A673 (cell line): ENCODE data around the gene PWWP2A. TPM values are rescaled to one million over a fixed set of nuclear protein-coding genes. Genes with fewer than 3 reads are reported as not detected.

Source experiments
- BruUV-seq: library from RNA; stranded (reverse); fragments of 400-500 nt; replicated peaks from 2 replicates; lab custom pipeline; 2021; lab: Mats Ljungman, UMichigan
- CTCF ChIA-PET: fragments of 300-600 bp; sonication (Branson Sonifier 250); formaldehyde crosslinking; loops from one replicate; lab custom pipeline; 2022; ENCODE audit warnings: antibody characterized with exemption; lab: Charles Lee
- POLR2A ChIA-PET: fragments of 300-600 bp; sonication (Branson Sonifier 250); formaldehyde crosslinking; loops from one replicate; lab custom pipeline; 2022; ENCODE audit warnings: antibody characterized with exemption; ENCODE audit not compliant: low non-redundant PET; lab: Charles Lee
- DNase-seq: peaks from one replicate; pipeline ENCODE4 v3.0.0-alpha.2; 2015; ENCODE audit warnings: low spot score
- H3K27ac ChIP-seq: fragments of 200-600 bp; sonication (generic); 2 replicates; pipeline ENCODE4 v1.5.1; 2016; ENCODE audit warnings: mixed run types, low read depth, mild to moderate bottlenecking, mixed read lengths, antibody characterized with exemption, low read length; ENCODE audit not compliant: poor library complexity, severe bottlenecking
- H3K27me3 ChIP-seq: fragments of 200-600 bp; sonication (generic); replicated peaks from 2 replicates; pipeline ENCODE4 v1.6.1; 2017; ENCODE audit warnings: mixed run types, low read depth, mild to moderate bottlenecking, mixed read lengths, antibody characterized with exemption, low read length; ENCODE audit not compliant: insufficient read depth, poor library complexity
- H3K36me3 ChIP-seq: fragments of 200-600 bp; sonication (generic); 2 replicates; pipeline ENCODE4 v1.6.1; 2016; ENCODE audit warnings: mixed run types, mild to moderate bottlenecking, mixed read lengths, antibody characterized with exemption, low read length; ENCODE audit not compliant: insufficient read depth, poor library complexity, severe bottlenecking
- H3K4me1 ChIP-seq: fragments of 200-600 bp; sonication (generic); 2 replicates; pipeline ENCODE4 v1.6.1; 2017; ENCODE audit warnings: mixed run types, mild to moderate bottlenecking, mixed read lengths, antibody characterized with exemption, low read length; ENCODE audit not compliant: insufficient read depth, poor library complexity, severe bottlenecking
- H3K4me3 ChIP-seq: fragments of 200-600 bp; sonication (generic); 2 replicates; pipeline ENCODE4 v1.5.1; 2016; ENCODE audit warnings: low read depth, mixed run types, mild to moderate bottlenecking, mixed read lengths, low read length; ENCODE audit not compliant: poor library complexity, severe bottlenecking
- H3K9me3 ChIP-seq: fragments of 200-600 bp; sonication (generic); 2 replicates; pipeline ENCODE4 v1.6.1; 2016; ENCODE audit warnings: mixed run types, low read depth, mild to moderate bottlenecking, mixed read lengths, antibody characterized with exemption, low read length; ENCODE audit not compliant: poor library complexity, severe bottlenecking
- CTCF ChIP-seq: fragments of 300-800, 200-600 bp; sonication (generic); conservative IDR thresholded peaks from 2 replicates; pipeline ENCODE4 v1.5.1; 2017; ENCODE audit warnings: low read depth, mild to moderate bottlenecking, antibody characterized with exemption, low read length, moderate library complexity, mixed read lengths
- EZH2 ChIP-seq: fragments of 200-600 bp; sonication (generic); IDR thresholded peaks from 2 replicates; pipeline ENCODE4 v1.6.1; 2017; ENCODE audit warnings: borderline replicate concordance, low read depth, mild to moderate bottlenecking, mixed read lengths, antibody characterized with exemption, low read length; ENCODE audit not compliant: poor library complexity, severe bottlenecking
- intact Hi-C: fragments of 100-400 bp; cut with micrococcal nuclease; formaldehyde crosslinking; loops from one replicate; pipeline ENCODE4 v1.10.0; 2022; ENCODE audit not compliant: unreplicated experiment
- total RNA-seq: library from RNA; stranded (reverse); gene quantifications from 2 replicates; pipeline ENCODE4 v1.2.3, GENCODE V29; 2021

Gene PWWP2A
- total RNA-seq, 1 experiment from 2014 or later, result 17.7 TPM

GRCh38 chr5:160089531-160089930, 29.7 kb downstream of the PWWP2A start:
- TF ChIP-seq EZH2, result no peak
- no peak for TF ChIP-seq CTCF
- ChIA-PET POLR2A (no interaction called here), CTCF (no interaction called here)

GRCh38 chr5:160088805-160089204, 30.4 kb downstream of the PWWP2A start:
- POLR2A ChIA-PET, result no interaction called here
- no TSS peak for BruUV-seq

More at GRCh38 chr5:160089531-160089930, 29.7 kb downstream of the PWWP2A start:
- no peaks in the 10 kb centered on the region for H3K9me3 ChIP-seq
- H3K4me1 ChIP-seq, result no peaks in the 10 kb centered on the region
- no peak for DNase-seq
- BruUV-seq, result no TSS peak
- H3K4me3 ChIP-seq, result no peak overlapping the region
- intact Hi-C loops, result no loop called here
- H3K36me3 ChIP-seq, result peaks cover 10% of the 10 kb centered on the region
- H3K27ac ChIP-seq, result no peak overlapping the region
- H3K27me3 ChIP-seq, result no peaks in the 10 kb centered on the region

GRCh38 chr5:160087199-160087598, 32.1 kb downstream of the PWWP2A start:
- H3K9me3 ChIP-seq, result no peaks in the 10 kb centered on the region
- no peaks in the 10 kb centered on the region for H3K27me3 ChIP-seq
- no peak for TF ChIP-seq CTCF
- no peak for TF ChIP-seq EZH2
- BruUV-seq, result no TSS peak
- H3K4me3 ChIP-seq, result no peak overlapping the region
- peaks cover 15% of the 10 kb centered on the region for H3K4me1 ChIP-seq
- ChIA-PET POLR2A (no interaction called here), CTCF (interaction anchor here (0.7 kb wide), 1 partner anchor 162 kb away, joined by 10 read pairs; no protein-coding TSS in a partner anchor)
- no peaks in the 10 kb centered on the region for H3K36me3 ChIP-seq
- H3K27ac ChIP-seq, result no peak overlapping the region
- DNase-seq, result no peak
- intact Hi-C loops, result no loop called here

More at GRCh38 chr5:160088805-160089204, 30.4 kb downstream of the PWWP2A start:
- H3K4me3 ChIP-seq, result no peak overlapping the region
- DNase-seq, result no peak
- H3K27me3 ChIP-seq, result no peaks in the 10 kb centered on the region
- peaks cover under 1% of the 10 kb centered on the region for H3K4me1 ChIP-seq
- CTCF ChIA-PET, result no interaction called here
- H3K36me3 ChIP-seq, result peaks cover 9% of the 10 kb centered on the region
- TF ChIP-seq EZH2 (no peak), CTCF (no peak)
- no peaks in the 10 kb centered on the region for H3K9me3 ChIP-seq
- no peak overlapping the region for H3K27ac ChIP-seq
- intact Hi-C loops, result no loop called here
